Activated CD4-positive, alpha-beta T cell treated with anti-CD3 and anti-CD28 coated beads for 4 hours (primary cell): ENCODE results near the gene TOPBP1.
"Not testable (repeated sequence)": the region's sequence is repeated elsewhere in the genome, so short reads cannot be mapped to it uniquely, and the experiment has no call there.

Experiments
- DNase-seq, 2 donors: peaks; one replicate each; pipeline ENCODE4 v3.0.0-alpha.2; 2020

Gene TOPBP1

GRCh38 chr3:133661454-133662277 lies at the start of gene TOPBP1:
TOPBP1 (minus strand) TSS chr3:133661941; CDS start chr3:133661127, 814 bp downstream.
- peak; percentile 82 to 83 for DNase-seq

GRCh38 chr3:133711013-133711412 lies 49.3 kb upstream of the TOPBP1 start:
- no peak for DNase-seq

GRCh38 chr3:133709139-133709750 lies 47.5 kb upstream of the TOPBP1 start:
- no peak for DNase-seq

GRCh38 chr3:133706033-133706432 lies 44.3 kb upstream of the TOPBP1 start:
- DNase-seq = no peak

- DNase-seq = no peak
Measured at GRCh38 chr3:133703915-133704314, 42.2 kb upstream of the TOPBP1 start.

- no peak for DNase-seq
Measured at GRCh38 chr3:133701435-133702358, 40.0 kb upstream of the TOPBP1 start.

- DNase-seq = no peak
Measured at GRCh38 chr3:133700351-133700750, 38.6 kb upstream of the TOPBP1 start.

- no peak for DNase-seq
Measured at GRCh38 chr3:133699903-133700302, 38.2 kb upstream of the TOPBP1 start.

GRCh38 chr3:133699467-133699866 lies 37.7 kb upstream of the TOPBP1 start:
- DNase-seq = no peak

GRCh38 chr3:133697960-133698359 lies 36.2 kb upstream of the TOPBP1 start:
- no peak for DNase-seq

GRCh38 chr3:133695560-133696171 lies 33.9 kb upstream of the TOPBP1 start:
- no peak for DNase-seq

- DNase-seq = no peak
Measured at GRCh38 chr3:133694288-133695268, 32.8 kb upstream of the TOPBP1 start.

- no peak for DNase-seq
Measured at GRCh38 chr3:133693821-133694220, 32.1 kb upstream of the TOPBP1 start.

GRCh38 chr3:133692759-133693158 lies 31.0 kb upstream of the TOPBP1 start:
- DNase-seq = no peak

GRCh38 chr3:133691273-133692107 lies 29.7 kb upstream of the TOPBP1 start:
- no peak for DNase-seq

GRCh38 chr3:133677993-133678392 lies 16.3 kb upstream of the TOPBP1 start:
- not testable (repeated sequence) for DNase-seq

GRCh38 chr3:133676336-133677118 lies 14.8 kb upstream of the TOPBP1 start:
- DNase-seq = no peak

GRCh38 chr3:133675631-133676335 lies 14.0 kb upstream of the TOPBP1 start:
- DNase-seq = no peak

- DNase-seq = no peak
Measured at GRCh38 chr3:133674290-133674919, 12.7 kb upstream of the TOPBP1 start.
